HUES6 (cell line): ENCODE results near the gene GDA.

Experiments
- H3K27ac ChIP-seq: 2 replicates; pipeline ENCODE4 v1.7.0; 2013; ENCODE audit warnings: low read depth, mild to moderate bottlenecking, low read length, inconsistent platforms
- H3K27me3 ChIP-seq: 2 replicates; pipeline ENCODE4 v1.6.1; 2013; ENCODE audit warnings: low read length; ENCODE audit not compliant: control insufficient read depth, insufficient read depth
- H3K36me3 ChIP-seq: 2 replicates; pipeline ENCODE4 v1.6.1; 2013; ENCODE audit warnings: low read length; ENCODE audit not compliant: control insufficient read depth, insufficient read depth
- H3K4me1 ChIP-seq: 2 replicates; pipeline ENCODE4 v1.6.1; 2013; ENCODE audit warnings: low read length; ENCODE audit not compliant: control insufficient read depth, insufficient read depth
- H3K4me3 ChIP-seq: 2 replicates; pipeline ENCODE4 v1.5.1; 2013; ENCODE audit warnings: low read depth, low read length
- H3K9ac ChIP-seq: one replicate; pipeline ENCODE4 v1.6.1; 2013; ENCODE audit warnings: mild to moderate bottlenecking, low read length
- H3K9me3 ChIP-seq: 2 replicates; pipeline ENCODE4 v1.6.1; 2013; ENCODE audit warnings: low read depth, low read length; ENCODE audit not compliant: control insufficient read depth, insufficient read depth

The GDA gene

GRCh38 chr9:72207278-72207677 is 58.0 kb downstream of the GDA start:
- Histone ChIP-seq H3K27ac (no peak overlapping the region), H3K36me3 (no peaks in the 10 kb centered on the region), H3K4me1 (no peaks in the 10 kb centered on the region), H3K27me3 (no peaks in the 10 kb centered on the region), H3K4me3 (no peak overlapping the region), H3K9me3 (no peaks in the 10 kb centered on the region), H3K9ac (no peak overlapping the region)

DNA sequence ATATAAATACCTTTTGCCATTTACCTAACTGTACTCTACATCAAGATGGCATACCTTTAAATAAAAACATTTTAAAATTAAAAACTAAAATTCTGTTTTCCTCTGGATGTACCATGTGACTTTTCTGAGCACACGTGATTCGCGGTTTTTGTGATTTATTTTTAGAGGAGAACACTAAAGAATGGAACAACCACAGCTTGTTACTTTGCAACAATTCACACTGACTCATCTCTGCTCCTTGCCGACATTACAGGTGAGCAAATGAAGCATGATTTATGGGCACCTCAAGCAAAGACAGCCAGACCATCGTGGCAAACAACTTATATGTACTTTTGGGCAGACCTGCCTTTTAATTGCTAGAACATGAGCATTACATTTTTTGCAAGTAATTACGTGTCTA is 61.3 kb downstream of the GDA start:
- no peak overlapping the region for H3K4me3 ChIP-seq
- no peak overlapping the region for H3K9ac ChIP-seq
- no peaks in the 10 kb centered on the region for H3K27me3 ChIP-seq
- no peaks in the 10 kb centered on the region for H3K4me1 ChIP-seq
- H3K36me3 ChIP-seq: no peaks in the 10 kb centered on the region
- no peaks in the 10 kb centered on the region for H3K9me3 ChIP-seq
- no peak overlapping the region for H3K27ac ChIP-seq

DNA sequence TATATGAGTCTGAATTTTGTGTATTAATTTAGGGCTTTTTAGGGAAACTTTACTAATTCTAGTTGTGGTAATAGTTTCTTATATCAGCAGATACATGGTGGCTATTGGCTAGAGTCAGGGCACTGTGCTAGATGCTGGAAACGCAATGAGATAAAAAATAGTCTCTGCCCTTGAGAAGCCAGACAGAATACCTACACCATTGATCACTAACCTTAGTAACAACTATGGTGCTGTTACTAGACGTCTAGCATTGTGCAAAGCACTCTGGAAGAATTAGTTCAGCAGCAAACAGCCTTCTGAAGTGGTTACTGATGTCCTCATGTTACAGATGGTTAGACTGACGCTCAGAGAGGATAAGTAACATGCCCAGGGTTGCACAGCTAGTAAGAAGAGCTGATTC is 61.8 kb downstream of the GDA start:
- Histone ChIP-seq H3K9me3 (no peaks in the 10 kb centered on the region), H3K27ac (no peak overlapping the region), H3K4me1 (no peaks in the 10 kb centered on the region), H3K36me3 (no peaks in the 10 kb centered on the region), H3K9ac (no peak overlapping the region), H3K27me3 (no peaks in the 10 kb centered on the region), H3K4me3 (no peak overlapping the region)

DNA sequence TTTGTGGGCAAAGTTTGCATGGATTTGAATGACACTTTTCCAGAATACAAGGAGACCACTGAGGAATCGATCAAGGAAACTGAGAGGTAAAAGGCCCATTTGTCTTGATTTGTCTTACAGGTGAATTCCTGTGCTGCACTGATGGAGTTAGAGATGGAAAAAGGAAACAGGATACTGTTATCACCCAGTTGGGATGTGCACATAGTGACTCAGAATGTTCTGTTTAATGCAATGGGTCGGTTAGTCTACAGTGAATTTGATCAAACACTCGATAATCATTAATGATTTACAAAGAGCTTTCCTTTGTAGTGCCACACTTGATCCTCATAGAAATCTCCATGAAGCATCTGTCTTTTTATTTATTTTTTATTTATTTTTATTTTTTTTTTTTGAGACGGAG is 64.7 kb downstream of the GDA start:
- Histone ChIP-seq H3K36me3 (no peaks in the 10 kb centered on the region), H3K9me3 (no peaks in the 10 kb centered on the region), H3K27me3 (no peaks in the 10 kb centered on the region), H3K4me3 (no peak overlapping the region), H3K4me1 (no peaks in the 10 kb centered on the region), H3K27ac (no peak overlapping the region), H3K9ac (no peak overlapping the region)

DNA sequence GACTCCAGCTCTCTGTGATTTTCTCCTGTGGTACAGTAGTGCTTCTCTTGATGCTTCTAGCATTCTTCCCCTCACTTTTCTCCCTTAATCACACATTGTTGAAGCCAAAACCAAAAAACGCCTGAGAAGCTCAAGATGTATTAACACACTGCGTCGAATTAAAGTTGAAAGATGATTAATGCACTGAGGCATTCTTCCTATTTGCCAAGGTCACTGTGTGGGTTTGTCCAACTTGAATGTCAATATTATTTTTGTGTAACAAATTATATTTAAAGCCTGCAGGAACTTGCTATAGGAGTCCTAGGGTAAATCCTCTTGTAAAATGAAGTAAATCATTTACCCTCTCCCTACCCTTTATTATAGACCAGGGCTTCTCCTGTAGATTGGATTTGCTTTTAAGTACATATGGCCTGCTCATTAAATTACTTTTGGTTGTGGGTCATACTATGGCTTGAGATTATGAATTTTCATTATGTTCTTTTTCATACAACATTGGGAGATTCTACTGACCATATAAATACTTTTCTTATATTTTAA is 68.1 kb downstream of the GDA start:
- H3K9me3 ChIP-seq: no peaks in the 10 kb centered on the region
- H3K27ac ChIP-seq: no peak overlapping the region
- H3K4me1 ChIP-seq: no peaks in the 10 kb centered on the region
- H3K9ac ChIP-seq: no peak overlapping the region
- no peaks in the 10 kb centered on the region for H3K27me3 ChIP-seq
- H3K4me3 ChIP-seq: no peak overlapping the region
- no peaks in the 10 kb centered on the region for H3K36me3 ChIP-seq

- Histone ChIP-seq H3K27ac (no peak overlapping the region), H3K36me3 (no peaks in the 10 kb centered on the region), H3K9ac (no peak overlapping the region), H3K27me3 (no peaks in the 10 kb centered on the region), H3K4me1 (no peaks in the 10 kb centered on the region), H3K4me3 (no peak overlapping the region), H3K9me3 (no peaks in the 10 kb centered on the region)
These were observed 71.3 kb downstream of the GDA start for GRCh38 chr9:72220589-72220988.

DNA sequence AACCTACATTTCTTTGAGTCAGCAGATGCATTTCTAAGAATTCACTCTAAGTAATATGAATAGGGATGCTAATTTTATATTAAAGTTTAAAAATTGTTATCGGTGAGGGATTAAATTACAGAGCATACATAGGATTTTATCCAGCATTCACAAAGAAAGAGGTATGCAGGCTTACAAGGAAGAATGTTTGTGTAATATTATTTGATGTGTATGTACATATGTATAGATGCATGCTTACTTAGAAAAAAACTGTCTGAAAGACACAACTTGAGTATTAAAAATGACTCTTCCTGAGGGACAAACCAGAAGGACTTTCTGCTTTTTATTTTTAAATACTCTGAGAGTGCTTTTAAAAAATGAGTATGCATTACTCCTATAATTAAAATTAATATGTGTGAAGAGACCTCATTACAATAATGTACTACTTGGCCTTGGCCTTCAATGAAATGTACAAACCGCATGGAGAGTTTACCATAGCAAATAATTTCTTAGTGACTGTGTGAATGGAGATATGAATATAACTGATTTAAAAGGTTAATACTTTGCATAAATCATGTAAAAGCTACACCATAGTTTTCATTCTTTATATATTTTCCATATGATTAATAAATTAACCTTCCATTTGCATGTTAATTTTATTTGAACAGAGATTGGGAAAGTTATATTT is 77.0 kb downstream of the GDA start:
- Histone ChIP-seq H3K4me1 (no peaks in the 10 kb centered on the region), H3K9ac (no peak overlapping the region), H3K36me3 (no peaks in the 10 kb centered on the region), H3K27ac (no peak overlapping the region), H3K9me3 (no peaks in the 10 kb centered on the region), H3K27me3 (no peaks in the 10 kb centered on the region), H3K4me3 (no peak overlapping the region)

GRCh38 chr9:72228282-72228681 is 79.0 kb downstream of the GDA start:
- Histone ChIP-seq H3K9ac (no peak overlapping the region), H3K27ac (no peak overlapping the region), H3K9me3 (no peaks in the 10 kb centered on the region), H3K27me3 (no peaks in the 10 kb centered on the region), H3K36me3 (no peaks in the 10 kb centered on the region), H3K4me1 (no peaks in the 10 kb centered on the region), H3K4me3 (no peak overlapping the region)

- H3K9ac ChIP-seq: no peak overlapping the region
- H3K27me3 ChIP-seq: no peaks in the 10 kb centered on the region
- no peak overlapping the region for H3K4me3 ChIP-seq
- no peaks in the 10 kb centered on the region for H3K36me3 ChIP-seq
- no peak overlapping the region for H3K27ac ChIP-seq
- H3K9me3 ChIP-seq: no peaks in the 10 kb centered on the region
- H3K4me1 ChIP-seq: no peaks in the 10 kb centered on the region
These were observed 83.5 kb downstream of the GDA start for GRCh38 chr9:72232778-72233177.

GRCh38 chr9:72247549-72247948 is 98.3 kb downstream of the GDA start:
- Histone ChIP-seq H3K9me3 (no peaks in the 10 kb centered on the region), H3K27ac (no peak overlapping the region), H3K4me3 (no peak overlapping the region), H3K4me1 (no peaks in the 10 kb centered on the region), H3K27me3 (no peaks in the 10 kb centered on the region), H3K9ac (no peak overlapping the region), H3K36me3 (no peaks in the 10 kb centered on the region)

DNA sequence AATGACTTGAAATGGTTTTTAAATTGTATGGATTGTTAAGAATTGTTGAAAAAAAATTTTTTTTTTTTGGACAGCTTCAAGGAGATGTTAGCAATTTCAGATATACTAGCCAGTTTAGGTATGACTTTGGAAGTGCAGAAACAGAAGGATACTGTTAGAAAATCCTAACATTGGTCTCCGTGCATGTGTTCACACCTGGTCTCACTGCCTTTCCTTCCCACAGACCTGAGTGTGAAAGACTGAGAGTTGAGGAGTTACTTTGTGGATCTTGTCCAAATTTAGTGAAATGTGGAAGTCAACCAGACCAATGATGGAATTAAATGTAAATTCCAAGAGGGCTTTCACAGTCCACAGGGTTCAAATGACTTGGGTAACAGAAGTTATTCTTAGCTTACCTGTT is 102.3 kb downstream of the GDA start:
- H3K27me3 ChIP-seq: no peaks in the 10 kb centered on the region
- H3K27ac ChIP-seq: no peak overlapping the region

More for the DNA sequence above, 102.3 kb downstream of the GDA start:
- Histone ChIP-seq H3K9me3 (no peaks in the 10 kb centered on the region), H3K36me3 (no peaks in the 10 kb centered on the region), H3K4me3 (no peak overlapping the region), H3K4me1 (no peaks in the 10 kb centered on the region), H3K9ac (no peak overlapping the region)
